GM12878 (cell line): Measurements from ENCODE around the gene LRP4. TPM values are rescaled to one million over a fixed set of nuclear protein-coding genes. Genes with fewer than 3 reads are reported as not detected.

Experiments
- ATAC-seq: fragments of 200-7000 bp; cut with Tn5 transposase; 3 replicates; pipeline ENCODE4 v1.9.1; 2020; ENCODE audit warnings: mild to moderate bottlenecking, moderate library complexity
- BruUV-seq: library from RNA; stranded (reverse); fragments of 400-500 nt; replicated peaks from 2 replicates; lab custom pipeline; 2021; lab: Mats Ljungman, UMichigan
- CTCF ChIA-PET: fragments of 300-600 bp; sonication (Branson Sonifier 250); formaldehyde crosslinking; extraction: SDS; loops from one replicate; lab custom pipeline; 2021; ENCODE audit warnings: inconsistent platforms; lab: Yijun Ruan, JAX
- POLR2A ChIA-PET: fragments of 350-600 bp; formaldehyde crosslinking; extraction: SDS; loops from one replicate; lab custom pipeline; 2021; ENCODE audit warnings: inconsistent platforms; lab: Charles Lee
- RAD21 ChIA-PET: fragments of 300-600 bp; sonication (Branson Sonifier 250); formaldehyde crosslinking; loops from one replicate; lab custom pipeline; 2023; ENCODE audit warnings: antibody characterized with exemption; ENCODE audit not compliant: unreplicated experiment; lab: Charles Lee
- SMC1A ChIA-PET: fragments of 300-600 bp; sonication (Branson Sonifier 250); formaldehyde crosslinking; loops from one replicate; lab custom pipeline; 2023; ENCODE audit not compliant: unreplicated experiment, uncharacterized antibody; lab: Charles Lee
- DNase-seq: peaks from one replicate; pipeline ENCODE4 v3.0.0-alpha.2; 2011; ENCODE audit warnings: low read depth, low spot score
- FAIRE-seq: peaks from 3 replicates; lab custom pipeline; 2011; peaks lifted over from hg19 to GRCh38; lab: Jason Lieb, UNC
- H2AFZ ChIP-seq: 2 replicates; pipeline ENCODE4 v1.6.0; 2011; ENCODE audit warnings: low read depth, low read length, control low read depth; ENCODE audit not compliant: control insufficient read depth
- H3K27ac ChIP-seq: 2 replicates; pipeline ENCODE4 v1.5.1; 2011; ENCODE audit warnings: control low read depth; ENCODE audit not compliant: control insufficient read depth, insufficient read depth
- H3K27me3 ChIP-seq, 2 experiments: replicated peaks in 1 of 2; 2 replicates each; pipeline versions ENCODE4 v1.6.0 to v1.6.1; 2011; ENCODE audit warnings: low read length in 1 of 2; ENCODE audit not compliant: control insufficient read depth in 2 of 2, insufficient read depth in 2 of 2
- H3K36me3 ChIP-seq, 2 experiments: 2 replicates each; pipeline ENCODE4 v1.5.1; 2011; ENCODE audit warnings: low read length in 1 of 2; ENCODE audit not compliant: control insufficient read depth in 2 of 2, insufficient read depth in 2 of 2
- H3K4me1 ChIP-seq: 2 replicates; pipeline ENCODE4 v1.6.1; 2011; ENCODE audit warnings: mild to moderate bottlenecking, low read length, moderate library complexity, mixed read lengths; ENCODE audit not compliant: control insufficient read depth, insufficient read depth
- H3K4me2 ChIP-seq: 2 replicates; pipeline ENCODE4 v1.6.0; 2011; ENCODE audit warnings: control low read depth; ENCODE audit not compliant: control insufficient read depth, insufficient read depth
- H3K4me3 ChIP-seq: fragments of 200-600 bp; sonication (generic); 2 replicates; pipeline ENCODE4 v1.5.1; 2016
- H3K79me2 ChIP-seq: 2 replicates; pipeline ENCODE4 v1.6.0; 2011; ENCODE audit warnings: low read length; ENCODE audit not compliant: control insufficient read depth, insufficient read depth
- H3K9ac ChIP-seq: 2 replicates; pipeline ENCODE4 v1.8.0; 2011; ENCODE audit warnings: low read length, control low read depth, mixed read lengths; ENCODE audit not compliant: control insufficient read depth, insufficient read depth
- H3K9me3 ChIP-seq: replicated peaks from 3 replicates; pipeline ENCODE4 v1.5.1; 2011; ENCODE audit warnings: mild to moderate bottlenecking, low read length; ENCODE audit not compliant: control insufficient read depth, insufficient read depth
- H4K20me1 ChIP-seq: 2 replicates; pipeline ENCODE4 v1.6.0; 2011; ENCODE audit not compliant: control insufficient read depth, insufficient read depth
- CBX5 ChIP-seq: sonication (generic); IDR thresholded peaks from 2 replicates; pipeline ENCODE4 v1.6.1; 2016; ENCODE audit warnings: low read depth, moderate library complexity, mild to moderate bottlenecking, inconsistent platforms
- CHD4 ChIP-seq: fragments of 200-600 bp; sonication (generic); IDR thresholded peaks from 2 replicates; pipeline ENCODE4 v1.6.1; 2016; ENCODE audit warnings: mild to moderate bottlenecking
- DPF2 ChIP-seq: fragments of 450-650 bp; IDR thresholded peaks from 2 replicates; pipeline ENCODE4 v1.6.1; 2017; ENCODE audit warnings: mild to moderate bottlenecking
- EZH2 ChIP-seq: IDR thresholded peaks from 2 replicates; pipeline ENCODE4 v1.6.1; 2012; ENCODE audit warnings: low read depth, mild to moderate bottlenecking, control low read depth, inconsistent platforms, low read length, borderline replicate concordance; ENCODE audit not compliant: control insufficient read depth
- FOS ChIP-seq: IDR thresholded peaks from 3 replicates; pipeline ENCODE4 v1.6.1; 2011; ENCODE audit warnings: borderline replicate concordance; ENCODE audit not compliant: insufficient read length; ENCODE audit errors: extremely low read depth
- HDAC2 ChIP-seq: fragments of 200-600 bp; sonication (generic); IDR thresholded peaks from 2 replicates; pipeline ENCODE4 v1.6.1; 2017
- IKZF1 ChIP-seq: fragments of 450-650 bp; conservative IDR thresholded peaks from 2 replicates; pipeline ENCODE4 v1.6.1; 2017; ENCODE audit warnings: antibody characterized with exemption, mild to moderate bottlenecking
- IRF3 ChIP-seq: fragments of 450-650 bp; IDR thresholded peaks from 2 replicates; pipeline ENCODE4 v1.6.1; 2014; ENCODE audit warnings: mild to moderate bottlenecking
- KLF5 ChIP-seq: fragments of 450-650 bp; IDR thresholded peaks from 2 replicates; pipeline ENCODE4 v1.6.1; 2014; ENCODE audit warnings: mild to moderate bottlenecking; ENCODE audit not compliant: partially characterized antibody
- MYB ChIP-seq: fragments of 150-350 bp; IDR thresholded peaks from 2 replicates; pipeline ENCODE4 v1.6.1; 2014; ENCODE audit warnings: mild to moderate bottlenecking, low read depth, low read length, borderline replicate concordance
- NFIC ChIP-seq: IDR thresholded peaks from 2 replicates; pipeline ENCODE4 v1.6.1; 2012; ENCODE audit warnings: low read depth, mild to moderate bottlenecking, inconsistent platforms, low read length, moderate library complexity
- NFXL1 ChIP-seq: fragments of 450-650 bp; IDR thresholded peaks from 2 replicates; pipeline ENCODE4 v1.6.1; 2017; ENCODE audit warnings: antibody characterized with exemption, mild to moderate bottlenecking, borderline replicate concordance
- PAX8 ChIP-seq: fragments of 450-650 bp; IDR thresholded peaks from 2 replicates; pipeline ENCODE4 v1.6.1; 2017; ENCODE audit warnings: mild to moderate bottlenecking, moderate library complexity
- POLR2AphosphoS5 ChIP-seq: IDR thresholded peaks from 2 replicates; pipeline ENCODE4 v1.6.1; 2011; ENCODE audit warnings: mild to moderate bottlenecking, low read length, inconsistent platforms
- STAT3 ChIP-seq: IDR thresholded peaks from 2 replicates; pipeline ENCODE4 v1.6.1; 2011; ENCODE audit warnings: low read depth, low read length, improper control_type of control experiment
- TAF1 ChIP-seq: IDR thresholded peaks from 2 replicates; pipeline ENCODE4 v1.6.1; 2011; ENCODE audit warnings: mild to moderate bottlenecking, low read depth, low read length, borderline replicate concordance
- whole genome bisulfite sequencing: methylation state at CpG from one replicate; pipeline ENCODE4 v1.1.6; 2016; ENCODE audit warnings: low lambda C conversion rate; ENCODE audit not compliant: insufficient replicate concordance, insufficient coverage; ENCODE audit errors: missing lambda C conversion rate; 5-methylcytosine and 5-hydroxymethylcytosine counted together
- in situ Hi-C: fragments of 300-500 bp; cut with MboI; formaldehyde crosslinking; loops from 9 replicates; pipeline ENCODE4 v1.14.3; 2018; ENCODE audit warnings: mixed read lengths
- intact Hi-C: fragments of 100-400 bp; cut with micrococcal nuclease; formaldehyde crosslinking; loops from one replicate; pipeline ENCODE4 v1.14.2; 2022; ENCODE audit not compliant: unreplicated experiment
- polyA plus RNA-seq, 11 experiments: library from polyadenylated mRNA; depleted of rRNA in 4 of 11; unstranded in 6 of 11; stranded (reverse) in 5 of 11; fragments of >200 nt; fragmentation: Nextera tagmentation in 4 of 11; fragmentation: Illumina TruSeq in 1 of 11; extraction: Ambion mirVana in 4 of 11; extraction: Trizol in 1 of 11; gene quantifications; 1 replicate in 1 of 11; 2 replicates in 10 of 11; pipeline versions ENCODE4 v1.2.1 to v1.2.3, GENCODE V29; 2011 to 2016; ENCODE audit warnings: inconsistent platforms in 2 of 11, missing spikeins in 2 of 11, low read depth in 1 of 11
- total RNA-seq, 4 experiments: library from RNA; depleted of rRNA in 3 of 4; stranded (reverse); fragments of >200 nt in 3 of 4; fragmentation: Illumina TruSeq in 1 of 4; extraction: Trizol in 1 of 4; gene quantifications; 2 replicates each; pipeline versions ENCODE4 v1.2.1 to v1.2.3, GENCODE V29; 2013 to 2021
- TF ChIP-seq, protein P1 (sequence below): IDR thresholded peaks from 2 replicates; pipeline ENCODE4 v1.6.1; 2012; ENCODE audit warnings: improper control_type of control experiment, low read depth, low read length; ENCODE audit not compliant: insufficient replicate concordance

The LRP4 gene
- total and polyA plus RNA-seq, 10 of the 15 experiments (the other 5 are each of a cell fraction or from before 2014, with no cell fraction given) = under 0.01 to 0.06 (median 0.03) TPM; not detected in 6

- WGBS = 42% methylated on average over 10 of the region's 10 CpGs
- Histone ChIP-seq H4K20me1 (no peaks in the 10 kb centered on the region), H3K4me3 (no peak overlapping the region), H3K9ac (no peak overlapping the region), H3K27ac (no peak overlapping the region), H3K4me1 (no peaks in the 10 kb centered on the region), H3K9me3 (no peaks in the 10 kb centered on the region), H3K79me2 (no peaks in the 10 kb centered on the region), H3K27me3 (no peaks in the 10 kb centered on the region), H3K4me2 (no peak overlapping the region)
- DNase-seq (no peak), FAIRE-seq (no peak)
- in situ Hi-C loops = no loop called here
- no TSS peak for BruUV-seq
- SMC1A ChIA-PET = interaction anchor here (0.5 to 5.8 kb wide), 3 partner anchors 258 to 958 kb away, joined by 3 to 44 read pairs (median 3); no protein-coding TSS in a partner anchor
- TF ChIP-seq DPF2 = no peak
- no peak for TF ChIP-seq IKZF1
- no peak for TF ChIP-seq FOS
- TF ChIP-seq CBX5 = no peak
- TF ChIP-seq STAT3 = no peak
- no peak for TF ChIP-seq EZH2
- no peak for TF ChIP-seq MYB
- no peak for TF ChIP-seq KLF5
- TF ChIP-seq CHD4 = no peak
- TF ChIP-seq NFIC = no peak
- TF ChIP-seq, protein P1, sequence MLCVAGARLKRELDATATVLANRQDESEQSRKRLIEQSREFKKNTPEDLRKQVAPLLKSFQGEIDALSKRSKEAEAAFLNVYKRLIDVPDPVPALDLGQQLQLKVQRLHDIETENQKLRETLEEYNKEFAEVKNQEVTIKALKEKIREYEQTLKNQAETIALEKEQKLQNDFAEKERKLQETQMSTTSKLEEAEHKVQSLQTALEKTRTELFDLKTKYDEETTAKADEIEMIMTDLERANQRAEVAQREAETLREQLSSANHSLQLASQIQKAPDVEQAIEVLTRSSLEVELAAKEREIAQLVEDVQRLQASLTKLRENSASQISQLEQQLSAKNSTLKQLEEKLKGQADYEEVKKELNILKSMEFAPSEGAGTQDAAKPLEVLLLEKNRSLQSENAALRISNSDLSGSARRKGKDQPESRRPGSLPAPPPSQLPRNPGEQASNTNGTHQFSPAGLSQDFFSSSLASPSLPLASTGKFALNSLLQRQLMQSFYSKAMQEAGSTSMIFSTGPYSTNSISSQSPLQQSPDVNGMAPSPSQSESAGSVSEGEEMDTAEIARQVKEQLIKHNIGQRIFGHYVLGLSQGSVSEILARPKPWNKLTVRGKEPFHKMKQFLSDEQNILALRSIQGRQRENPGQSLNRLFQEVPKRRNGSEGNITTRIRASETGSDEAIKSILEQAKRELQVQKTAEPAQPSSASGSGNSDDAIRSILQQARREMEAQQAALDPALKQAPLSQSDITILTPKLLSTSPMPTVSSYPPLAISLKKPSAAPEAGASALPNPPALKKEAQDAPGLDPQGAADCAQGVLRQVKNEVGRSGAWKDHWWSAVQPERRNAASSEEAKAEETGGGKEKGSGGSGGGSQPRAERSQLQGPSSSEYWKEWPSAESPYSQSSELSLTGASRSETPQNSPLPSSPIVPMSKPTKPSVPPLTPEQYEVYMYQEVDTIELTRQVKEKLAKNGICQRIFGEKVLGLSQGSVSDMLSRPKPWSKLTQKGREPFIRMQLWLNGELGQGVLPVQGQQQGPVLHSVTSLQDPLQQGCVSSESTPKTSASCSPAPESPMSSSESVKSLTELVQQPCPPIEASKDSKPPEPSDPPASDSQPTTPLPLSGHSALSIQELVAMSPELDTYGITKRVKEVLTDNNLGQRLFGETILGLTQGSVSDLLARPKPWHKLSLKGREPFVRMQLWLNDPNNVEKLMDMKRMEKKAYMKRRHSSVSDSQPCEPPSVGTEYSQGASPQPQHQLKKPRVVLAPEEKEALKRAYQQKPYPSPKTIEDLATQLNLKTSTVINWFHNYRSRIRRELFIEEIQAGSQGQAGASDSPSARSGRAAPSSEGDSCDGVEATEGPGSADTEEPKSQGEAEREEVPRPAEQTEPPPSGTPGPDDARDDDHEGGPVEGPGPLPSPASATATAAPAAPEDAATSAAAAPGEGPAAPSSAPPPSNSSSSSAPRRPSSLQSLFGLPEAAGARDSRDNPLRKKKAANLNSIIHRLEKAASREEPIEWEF = no peak
- no peak for TF ChIP-seq TAF1
- TF ChIP-seq PAX8 = no peak
- TF ChIP-seq IRF3 = no peak
- TF ChIP-seq HDAC2 = no peak
- no peak for TF ChIP-seq POLR2AphosphoS5
- TF ChIP-seq NFXL1 = no peak
- TF ChIP-seq, all 136 proteins: peak for 0
- POLR2A ChIA-PET = no interaction called here
- no peak overlapping the region for H2AFZ ChIP-seq
- no peaks in the 10 kb centered on the region for H3K36me3 ChIP-seq
- CTCF ChIA-PET = interaction anchor here (0.7 to 1.8 kb wide), 5 partner anchors 23 to 259 kb away, joined by 3 to 6 read pairs (median 3); partner anchors contain the start of gene CSTPP1
- RAD21 ChIA-PET = interaction anchor here (0.9 to 1.1 kb wide), 3 partner anchors 8 to 263 kb away, joined by 3 to 4 read pairs (median 3); no protein-coding TSS in a partner anchor
- no peak for ATAC-seq
- intact Hi-C loops = no loop called here
Observed at GRCh38 chr11:46895821-46896220, 22.5 kb downstream of the LRP4 start.
